Airway epithelial cell (primary cell): Measurements from ENCODE around the gene NT5E. TPM values are rescaled to one million over a fixed set of nuclear protein-coding genes. Genes with fewer than 3 reads are reported as not detected.

Source experiments
- total RNA-seq: library from RNA; depleted of rRNA; stranded (reverse); fragments of >200 nt; gene quantifications from 2 replicates; pipeline ENCODE4 v1.2.3, GENCODE V29; 2015

The NT5E gene
- total RNA-seq = 50.2 and 60.2 TPM in 2 replicates

GRCh38 chr6:85449818-85450759 lies at the start of gene NT5E:
NT5E (plus strand) TSS chr6:85450083; CDS start chr6:85450140, 57 bp downstream.

Other genes with a start within 250 kb of the NT5E start
- 42.5 and 88.8 TPM in 2 replicates for gene SNX14, start 143.8 kb downstream of the NT5E start, total RNA-seq
- gene SYNCRIP, start 192.8 kb downstream of the NT5E start, total RNA-seq = 54.6 and 66.9 TPM in 2 replicates